CD4-positive, alpha-beta T cell treated with Interleukin-12 subunit alpha and Interleukin-12 subunit beta, for 1 hour (primary cell): Measurements from ENCODE around the gene ATRIP.
"Not testable (repeated sequence)": the region's sequence is repeated elsewhere in the genome, so short reads cannot be mapped to it uniquely, and the experiment has no call there.

Source experiments
- DNase-seq: peaks from one replicate; pipeline ENCODE4 v3.0.0-alpha.2; 2020

ATRIP gene

DNA sequence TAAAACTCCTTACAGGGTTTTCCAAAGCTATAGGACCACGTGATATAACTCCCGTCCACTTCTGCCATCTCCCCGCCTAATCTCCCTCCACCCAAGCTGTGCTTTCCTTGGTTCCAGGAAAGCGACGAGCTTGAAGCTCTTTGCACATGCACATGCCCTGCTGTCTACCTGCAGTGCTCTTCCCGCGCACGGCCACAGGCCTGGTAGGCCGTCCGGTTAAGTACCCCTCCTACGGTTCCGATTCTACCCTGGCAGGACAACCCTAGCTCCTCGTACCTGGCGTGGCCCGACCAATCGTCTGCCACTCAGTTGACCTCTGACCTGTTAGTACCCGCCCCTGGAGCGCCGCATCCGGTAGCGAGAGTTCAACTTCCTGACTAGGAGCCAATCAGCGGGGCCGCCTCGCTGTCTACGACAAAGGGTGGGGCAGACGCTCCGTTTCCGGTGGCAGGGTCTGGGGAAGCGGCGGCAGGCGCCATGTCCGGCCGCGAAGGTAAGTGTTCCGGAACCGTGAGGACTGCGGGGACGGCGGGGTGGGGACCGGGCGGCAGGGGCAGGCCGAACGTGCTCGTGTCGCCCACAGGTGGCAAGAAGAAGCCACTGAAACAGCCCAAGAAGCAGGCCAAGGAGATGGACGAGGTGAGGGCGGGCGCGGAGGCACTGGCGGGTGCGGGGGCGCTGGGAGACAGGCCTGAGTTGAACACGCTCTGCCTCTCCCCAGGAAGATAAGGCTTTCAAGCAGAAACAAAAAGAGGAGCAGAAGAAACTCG, 6.5 kb upstream of the ATRIP start, which contains the start of the genes CCDC51 and TMA7:
TSS of gene CCDC51 (minus strand) at position 300 of the 770 bp plus-strand sequence. CDS start 4,991 bp downstream, outside the sequence.
TSS of gene TMA7 (plus strand) at position 438 of the 770 bp plus-strand sequence. CDS start at position 478, 40 bp downstream.
- DNase-seq: peak; percentile 98

DNA sequence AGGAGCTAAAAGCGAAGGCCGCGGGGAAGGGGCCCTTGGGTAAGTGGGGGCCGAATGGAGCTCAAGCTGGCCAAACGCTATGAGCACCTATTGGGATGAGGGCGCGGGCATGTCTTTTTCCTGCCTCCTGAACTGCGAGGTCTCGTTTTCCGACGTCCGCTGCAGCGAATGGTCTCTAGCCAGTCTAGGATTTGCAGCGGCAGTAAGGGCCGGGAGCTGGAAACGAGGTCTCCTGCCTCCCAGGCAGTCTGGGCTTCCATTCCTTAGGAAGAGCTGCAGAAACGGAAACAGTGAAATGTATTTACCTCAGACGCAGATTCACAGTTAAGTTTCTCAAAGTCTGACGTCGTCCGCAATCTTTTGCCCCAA, 6.0 kb upstream of the ATRIP start:
- DNase-seq: peak; percentile 25

DNA sequence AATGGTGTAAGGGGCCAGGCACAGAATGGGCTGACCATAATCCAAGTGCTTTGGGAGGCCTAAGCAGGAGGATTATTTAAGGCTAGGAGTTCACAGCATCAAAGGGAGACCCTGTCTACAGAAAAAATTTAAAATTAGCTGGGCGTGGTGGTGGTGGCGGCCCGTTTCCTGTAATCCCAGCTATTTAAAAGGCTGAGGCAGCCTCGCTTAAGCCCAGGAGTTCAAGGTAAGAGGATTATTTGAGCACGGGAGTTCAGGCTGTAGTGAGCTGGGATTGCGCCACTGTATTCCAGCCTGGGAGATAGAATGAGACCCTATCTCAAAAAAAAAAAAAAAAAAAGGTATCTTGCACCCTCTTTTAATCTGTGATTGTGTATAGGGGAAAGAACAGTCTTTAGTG, 4.6 kb upstream of the ATRIP start:
- no peak for DNase-seq

DNA sequence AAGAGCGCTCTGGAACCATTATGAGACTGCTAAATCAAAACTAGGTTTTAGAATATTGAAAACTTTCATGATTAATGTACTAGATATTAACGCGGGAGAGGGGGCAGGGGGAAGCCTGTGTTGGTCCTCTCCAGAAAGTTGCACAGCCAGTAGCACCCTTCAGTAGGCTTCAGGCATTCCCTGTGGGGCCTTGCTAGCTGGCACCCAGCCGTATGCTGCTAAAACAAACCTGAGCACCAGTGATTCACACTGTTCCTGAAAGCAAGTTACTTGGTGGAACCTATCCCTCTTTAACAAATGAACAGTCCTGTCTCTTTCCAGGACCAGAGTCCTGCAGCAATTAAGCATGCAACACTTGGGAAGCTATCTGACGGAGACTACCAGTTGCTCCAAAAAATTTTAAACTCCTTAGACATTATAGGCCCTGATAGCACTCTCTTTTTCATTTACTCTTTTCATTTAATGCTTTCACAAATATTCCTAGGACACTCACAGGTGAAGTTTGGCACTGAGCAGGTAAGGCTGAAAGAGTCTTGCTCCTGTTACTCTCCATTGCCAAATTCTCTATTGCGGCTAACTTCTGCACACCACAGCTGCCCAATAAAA, 1.2 kb upstream of the ATRIP start:
- no peak for DNase-seq

DNA sequence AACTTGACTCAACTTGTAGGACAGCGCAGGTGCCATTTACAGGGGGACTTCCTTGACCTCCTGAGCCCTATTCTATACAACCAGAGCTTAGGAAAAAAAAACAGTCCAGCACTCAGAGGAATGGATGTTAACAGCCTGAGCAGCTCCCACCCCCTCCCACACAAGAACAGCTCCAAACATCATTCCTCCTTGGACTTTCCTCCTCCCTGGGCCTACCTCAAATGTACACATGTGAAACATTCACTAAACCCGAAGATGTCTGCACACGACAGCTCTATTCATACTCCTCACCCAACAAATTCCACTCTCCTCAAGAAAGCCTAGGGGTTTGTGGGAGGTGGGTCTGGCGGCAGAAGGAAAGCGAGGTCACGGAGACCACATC, 503 bp upstream of the ATRIP start:
- no peak for DNase-seq

DNA sequence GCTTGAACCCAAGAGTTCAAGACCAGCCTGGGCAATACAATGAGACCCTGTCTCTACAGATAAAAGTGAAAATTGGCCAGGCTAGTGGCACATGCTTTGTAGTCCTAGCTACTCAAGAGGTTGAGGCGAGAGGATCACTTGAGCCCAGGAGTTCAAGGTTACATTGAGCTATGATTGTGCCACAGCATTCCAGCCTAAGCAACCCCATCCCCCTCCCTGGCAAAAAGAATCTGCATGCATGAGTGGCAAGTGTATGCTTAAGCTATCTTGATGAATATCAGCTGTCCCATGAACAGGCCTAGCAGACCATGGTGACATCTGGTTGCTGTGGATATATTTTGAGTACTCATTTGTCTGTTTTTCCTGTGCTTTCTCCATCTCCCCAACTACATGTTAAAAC, 4.7 kb downstream of the ATRIP start:
- no peak for DNase-seq

DNA sequence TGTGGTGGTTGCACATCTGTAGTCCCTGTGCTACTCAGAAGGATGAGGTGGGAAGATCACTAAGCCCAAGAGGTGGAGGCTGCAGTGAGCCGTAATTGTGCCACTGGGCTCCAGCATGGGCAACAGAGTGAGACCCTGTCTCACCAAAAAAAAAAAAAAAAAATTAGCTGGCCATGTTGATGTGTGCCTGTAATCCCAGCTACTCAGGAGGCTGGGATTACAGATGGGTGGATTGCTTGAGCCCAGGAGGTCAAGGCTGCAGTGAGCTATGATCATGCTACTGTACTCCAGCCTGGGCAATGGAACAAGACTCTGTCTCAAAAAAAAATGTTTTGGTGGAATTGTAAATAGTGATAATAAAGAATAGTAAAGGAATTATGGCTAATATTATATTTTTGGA, 9.9 kb downstream of the ATRIP start:
- DNase-seq: no peak

DNA sequence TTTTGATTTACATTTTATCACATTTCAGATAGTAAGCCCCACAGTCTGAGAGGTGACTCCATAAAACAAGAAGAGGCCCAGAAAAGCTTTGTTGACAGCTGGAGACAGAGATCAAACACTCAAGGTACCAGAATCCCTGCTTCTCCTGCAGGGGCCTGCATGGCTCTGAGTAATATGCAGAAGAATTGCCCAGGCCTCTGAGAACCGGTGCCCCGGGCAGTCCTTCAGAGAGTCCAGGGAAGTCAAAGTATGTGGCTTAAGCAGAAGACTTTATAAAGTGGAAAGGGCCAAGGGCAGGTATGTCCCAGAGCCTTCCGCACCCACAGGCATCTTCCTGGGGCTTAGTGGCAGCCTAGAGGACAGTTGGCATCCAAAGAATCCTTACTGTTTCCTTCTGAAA, 12.8 kb downstream of the ATRIP start:
- no peak for DNase-seq

DNA sequence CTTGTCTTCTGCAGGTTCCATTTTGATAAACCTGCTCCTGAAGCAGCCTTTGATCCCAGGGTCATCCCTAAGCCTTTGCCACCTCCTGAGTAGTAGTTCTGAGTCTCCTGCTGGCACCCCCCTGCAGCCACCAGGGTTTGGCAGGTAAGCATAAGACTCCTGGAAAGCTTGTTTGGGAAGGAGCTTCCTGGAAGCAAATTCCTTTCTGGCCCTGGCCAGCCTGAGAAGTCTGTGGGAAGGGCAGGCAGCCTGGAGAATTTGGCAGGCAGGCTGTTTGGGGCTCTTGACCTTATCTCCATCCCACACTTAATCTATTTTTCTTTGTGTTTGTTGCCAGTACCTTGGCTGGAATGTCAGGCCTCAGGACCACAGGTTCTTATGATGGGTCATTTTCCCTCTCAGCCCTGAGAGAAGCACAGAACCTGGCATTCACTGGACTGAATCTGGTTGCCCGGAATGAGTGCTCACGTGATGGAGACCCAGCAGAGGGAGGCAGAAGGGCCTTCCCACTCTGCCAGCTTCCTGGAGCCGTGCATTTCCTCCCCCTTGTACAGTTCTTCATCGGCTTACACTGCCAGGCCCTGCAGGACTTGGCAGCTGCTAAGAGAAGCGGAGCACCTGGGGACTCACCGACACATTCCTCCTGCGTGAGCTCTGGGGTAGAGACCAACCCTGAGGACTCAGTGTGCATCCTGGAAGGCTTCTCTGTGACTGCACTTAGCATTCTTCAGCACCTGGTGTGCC, 13.4 kb downstream of the ATRIP start:
- DNase-seq: no peak

DNA sequence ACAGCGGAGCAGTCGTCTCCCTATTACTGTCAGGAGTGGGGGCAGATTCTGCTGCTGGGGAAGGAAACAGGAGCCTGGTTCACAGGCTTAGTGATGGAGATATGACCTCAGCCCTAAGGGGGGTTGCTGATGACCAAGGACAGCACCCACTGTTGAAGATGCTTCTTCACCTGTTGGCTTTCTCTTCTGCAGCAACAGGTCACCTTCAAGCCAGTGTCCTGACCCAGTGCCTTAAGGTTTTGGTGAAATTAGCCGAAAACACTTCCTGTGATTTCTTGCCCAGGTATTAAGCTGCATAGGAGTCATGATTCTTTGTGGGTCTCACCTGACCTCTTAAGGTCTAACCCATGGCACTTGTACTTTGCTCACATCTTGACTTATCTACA, 14.0 kb downstream of the ATRIP start:
- no peak for DNase-seq

DNA sequence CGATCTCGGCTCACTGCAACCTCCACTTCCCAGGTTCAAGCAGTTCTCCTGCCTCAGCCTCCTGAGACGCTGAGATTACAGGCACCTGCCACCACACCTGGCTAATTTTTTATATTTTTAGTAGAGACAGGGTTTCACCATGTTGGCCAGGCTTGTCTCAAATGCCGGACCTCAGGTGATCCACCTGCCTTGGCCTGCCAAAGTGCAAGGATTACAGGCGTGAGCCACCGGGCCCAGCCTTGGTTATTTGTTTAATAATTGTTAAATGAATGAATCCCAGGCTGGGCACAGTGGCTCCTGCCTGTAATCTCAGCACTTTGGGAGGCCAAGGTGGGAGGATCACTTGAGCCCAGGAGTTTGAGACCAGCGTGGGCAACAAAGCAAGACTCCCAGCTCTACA, 15.2 kb downstream of the ATRIP start:
- DNase-seq: not testable (repeated sequence)

DNA sequence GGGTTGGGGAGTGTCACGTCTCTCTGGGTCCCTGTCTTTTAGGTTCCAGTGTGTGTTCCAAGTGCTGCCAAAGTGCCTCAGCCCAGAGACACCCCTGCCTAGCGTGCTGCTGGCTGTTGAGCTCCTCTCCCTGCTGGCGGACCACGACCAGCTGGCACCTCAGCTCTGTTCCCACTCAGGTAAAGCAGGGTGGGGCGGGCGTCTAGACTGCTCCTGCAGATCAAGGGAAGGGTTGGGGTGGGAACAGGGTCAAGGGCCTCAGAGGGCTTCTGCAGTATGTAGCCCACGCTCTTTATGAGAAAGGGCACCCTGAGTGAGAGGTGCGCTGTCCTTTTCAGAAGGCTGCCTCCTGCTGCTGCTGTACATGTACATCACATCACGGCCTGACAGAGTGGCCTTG, 17.2 kb downstream of the ATRIP start:
- DNase-seq: no peak

DNA sequence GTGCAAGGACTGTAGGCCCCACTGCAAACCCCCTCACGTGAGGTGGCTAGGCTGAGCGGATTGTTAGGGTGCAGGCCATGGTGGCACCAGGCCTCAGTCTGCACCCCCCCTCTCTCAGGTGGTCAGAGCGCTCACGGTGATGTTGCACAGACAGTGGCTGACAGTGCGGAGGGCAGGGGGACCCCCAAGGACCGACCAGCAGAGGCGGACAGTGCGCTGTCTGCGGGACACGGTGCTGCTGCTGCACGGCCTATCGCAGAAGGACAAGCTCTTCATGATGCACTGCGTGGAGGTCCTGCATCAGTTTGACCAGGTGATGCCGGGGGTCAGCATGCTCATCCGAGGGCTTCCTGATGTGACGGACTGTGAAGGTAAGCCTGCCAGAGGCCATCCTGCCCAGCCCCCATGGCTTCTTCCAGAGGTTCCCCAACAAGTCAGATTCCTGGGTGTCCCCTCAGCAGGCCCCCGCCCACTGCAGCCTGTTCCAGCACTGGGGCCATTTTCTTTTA, 18.2 kb downstream of the ATRIP start:
- no peak for DNase-seq

DNA sequence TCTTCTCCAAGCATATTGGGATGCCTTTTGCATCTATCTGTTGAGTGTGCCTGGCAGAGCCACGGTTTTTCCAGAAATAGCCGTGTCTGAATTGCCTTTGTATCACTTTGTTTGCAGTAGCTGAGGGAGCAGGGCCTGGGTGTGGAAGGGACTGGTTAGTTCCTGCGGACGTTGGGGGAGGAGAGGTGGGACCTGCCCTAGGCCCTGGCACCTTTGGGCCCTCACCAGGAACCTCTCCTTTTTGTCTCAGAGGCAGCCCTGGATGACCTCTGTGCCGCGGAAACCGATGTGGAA, 18.6 kb downstream of the ATRIP start:
- DNase-seq: no peak

DNA sequence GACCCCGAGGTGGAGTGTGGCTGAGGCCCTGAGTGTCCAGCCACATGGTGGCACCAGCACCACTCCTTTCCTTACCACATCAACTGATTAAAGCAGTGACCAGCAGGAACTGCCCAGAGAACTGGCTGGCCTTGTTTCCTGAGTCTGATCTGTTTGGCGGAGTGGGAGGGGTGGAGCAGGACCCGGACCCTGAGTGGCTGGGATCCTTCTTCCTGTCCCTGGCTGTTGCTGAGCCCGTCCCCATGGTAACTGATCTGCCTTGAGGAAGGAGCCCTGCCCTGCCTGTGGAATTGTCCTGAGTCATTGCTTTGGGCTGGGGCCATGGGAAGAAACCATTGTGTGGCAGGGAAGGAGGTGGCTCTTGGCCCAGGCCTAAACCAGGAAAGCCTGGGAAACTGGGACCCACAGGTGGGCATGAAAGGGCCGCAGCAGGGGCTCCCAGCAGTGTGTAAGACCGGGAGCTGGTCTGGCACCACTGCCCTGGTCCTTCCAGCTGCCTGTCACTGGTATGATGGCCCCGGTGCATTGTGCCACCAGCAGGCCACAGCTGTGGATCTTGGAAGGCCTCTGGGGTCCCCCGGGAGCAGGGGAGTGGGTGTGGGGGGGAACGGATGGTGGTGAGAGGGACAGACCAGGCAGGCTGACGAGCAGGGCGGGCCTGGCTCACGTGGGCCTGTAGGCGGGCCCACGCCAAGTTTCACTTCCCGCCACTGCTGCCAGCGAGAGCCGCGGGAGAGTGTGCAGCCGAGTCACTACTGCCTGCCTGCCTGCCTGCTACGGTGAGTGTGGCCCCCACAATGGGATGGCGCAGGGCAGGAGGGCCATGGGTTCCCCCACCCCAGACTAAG, 19.2 kb downstream of the ATRIP start:
- DNase-seq: peak; percentile 82

DNA sequence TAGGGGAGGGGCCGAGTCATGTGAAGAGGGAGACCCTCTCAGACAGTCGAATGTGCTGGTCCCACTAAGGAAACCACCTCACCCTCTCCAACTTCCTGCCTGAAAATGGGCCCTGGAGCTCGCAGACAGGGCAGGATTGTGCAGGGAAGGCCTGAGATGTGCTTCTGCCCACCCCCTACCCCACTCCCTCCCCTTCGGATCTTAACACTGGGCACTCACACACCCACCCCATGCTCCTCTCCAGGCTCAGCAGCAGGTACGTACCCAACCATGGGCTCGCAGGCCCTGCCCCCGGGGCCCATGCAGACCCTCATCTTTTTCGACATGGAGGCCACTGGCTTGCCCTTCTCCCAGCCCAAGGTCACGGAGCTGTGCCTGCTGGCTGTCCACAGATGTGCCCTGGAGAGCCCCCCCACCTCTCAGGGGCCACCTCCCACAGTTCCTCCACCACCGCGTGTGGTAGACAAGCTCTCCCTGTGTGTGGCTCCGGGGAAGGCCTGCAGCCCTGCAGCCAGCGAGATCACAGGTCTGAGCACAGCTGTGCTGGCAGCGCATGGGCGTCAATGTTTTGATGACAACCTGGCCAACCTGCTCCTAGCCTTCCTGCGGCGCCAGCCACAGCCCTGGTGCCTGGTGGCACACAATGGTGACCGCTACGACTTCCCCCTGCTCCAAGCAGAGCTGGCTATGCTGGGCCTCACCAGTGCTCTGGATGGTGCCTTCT, 20.0 kb downstream of the ATRIP start:
- DNase-seq: peak; percentile 40

DNA sequence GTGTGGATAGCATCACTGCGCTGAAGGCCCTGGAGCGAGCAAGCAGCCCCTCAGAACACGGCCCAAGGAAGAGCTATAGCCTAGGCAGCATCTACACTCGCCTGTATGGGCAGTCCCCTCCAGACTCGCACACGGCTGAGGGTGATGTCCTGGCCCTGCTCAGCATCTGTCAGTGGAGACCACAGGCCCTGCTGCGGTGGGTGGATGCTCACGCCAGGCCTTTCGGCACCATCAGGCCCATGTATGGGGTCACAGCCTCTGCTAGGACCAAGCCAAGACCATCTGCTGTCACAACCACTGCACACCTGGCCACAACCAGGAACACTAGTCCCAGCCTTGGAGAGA, 20.5 kb downstream of the ATRIP start:
- no peak for DNase-seq

DNA sequence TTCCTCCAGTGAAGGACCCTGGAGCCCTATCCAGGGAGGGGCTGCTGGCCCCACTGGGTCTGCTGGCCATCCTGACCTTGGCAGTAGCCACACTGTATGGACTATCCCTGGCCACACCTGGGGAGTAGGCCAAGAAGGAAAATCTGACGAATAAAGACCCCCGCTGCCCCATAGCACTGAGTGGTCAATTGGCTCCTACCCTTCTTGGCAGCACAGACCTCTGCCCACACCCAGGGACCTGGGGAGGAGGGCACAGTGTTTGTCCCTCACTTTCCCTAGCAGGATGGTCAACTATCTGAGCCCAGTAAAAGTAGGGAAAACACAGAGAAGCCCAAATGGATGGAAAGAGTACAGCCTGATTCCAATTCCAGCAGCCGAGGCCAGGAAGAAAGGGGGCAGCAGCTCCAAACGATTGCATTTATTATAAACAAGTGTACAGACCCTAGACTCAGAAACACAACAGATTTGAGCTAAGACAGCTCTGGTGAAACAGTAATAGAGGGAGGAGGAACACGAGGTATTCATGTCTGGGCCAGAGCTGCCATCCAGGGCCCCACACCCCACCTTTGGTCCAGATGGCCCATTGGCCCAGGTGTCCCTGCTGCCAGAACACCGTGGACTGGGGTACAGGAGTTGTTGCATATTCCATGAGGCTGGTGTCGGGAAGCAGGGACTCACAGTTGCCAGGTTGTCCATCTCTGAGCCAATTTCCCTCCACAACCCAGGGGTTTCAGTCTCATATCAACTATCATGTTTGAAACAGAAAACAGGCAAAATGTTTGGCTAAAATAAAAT, 21.1 kb downstream of the ATRIP start:
- no peak for DNase-seq

DNA sequence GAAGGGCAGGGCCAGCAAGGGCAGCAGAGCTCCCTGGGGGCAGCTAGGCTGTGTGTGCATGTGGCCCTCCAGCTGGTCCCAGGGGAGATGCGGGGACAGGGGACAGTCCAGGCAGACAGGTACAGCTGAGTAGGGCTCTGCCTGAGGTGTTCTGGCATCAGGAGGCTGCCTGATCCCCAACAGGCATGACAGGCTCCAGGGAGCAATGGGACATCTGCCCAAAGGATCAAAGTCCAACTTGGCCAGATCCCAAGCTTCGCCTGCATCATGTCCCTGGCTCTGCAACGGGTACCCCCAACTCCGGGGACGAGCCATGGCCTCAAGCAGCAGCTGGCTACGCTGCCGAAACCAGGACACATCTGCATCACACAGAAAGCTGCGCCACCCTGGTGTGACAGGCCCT, 21.8 kb downstream of the ATRIP start:
- DNase-seq: no peak

DNA sequence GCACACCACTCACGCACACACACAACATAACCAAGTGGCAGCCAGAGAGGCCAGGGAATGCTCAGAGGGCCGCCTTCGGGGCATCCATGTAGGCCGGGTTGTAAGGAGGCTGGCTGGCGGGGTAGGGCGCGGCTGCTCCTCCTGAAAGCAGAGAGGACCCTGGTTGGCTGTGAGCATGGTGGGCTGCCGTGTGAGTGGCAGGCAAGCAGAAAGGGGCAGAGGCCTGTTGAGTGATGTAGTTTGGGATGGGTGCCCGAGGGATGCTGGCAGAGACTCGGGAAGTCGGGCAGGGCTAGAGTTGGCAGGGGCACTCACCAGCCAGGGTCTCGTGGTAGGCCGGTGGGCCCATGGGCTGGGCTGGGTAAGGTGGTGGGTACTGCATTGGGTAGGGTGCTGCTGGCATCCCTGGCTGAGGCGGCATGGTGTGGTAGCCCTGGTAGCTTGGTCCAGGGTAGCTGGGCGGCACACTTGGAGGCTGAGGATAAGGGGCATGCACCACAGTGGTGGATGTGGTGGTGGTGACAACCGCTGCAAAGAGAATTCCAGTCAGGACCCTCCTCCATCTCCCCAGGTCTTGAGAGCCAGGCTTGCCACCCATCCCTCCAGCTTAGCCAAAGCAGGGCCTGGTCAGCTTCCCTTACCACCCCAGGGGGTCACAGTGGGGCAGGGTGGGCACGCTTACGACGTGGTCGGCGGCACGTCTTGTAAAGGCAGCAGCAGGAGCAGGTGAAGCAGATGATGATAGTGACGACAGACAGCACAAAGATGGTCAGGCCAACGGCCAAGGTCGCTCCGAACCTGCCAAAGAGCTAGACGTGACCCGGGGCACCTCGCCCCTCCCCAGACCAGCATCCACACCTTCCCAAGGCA, 22.7 kb downstream of the ATRIP start:
- no peak for DNase-seq

DNA sequence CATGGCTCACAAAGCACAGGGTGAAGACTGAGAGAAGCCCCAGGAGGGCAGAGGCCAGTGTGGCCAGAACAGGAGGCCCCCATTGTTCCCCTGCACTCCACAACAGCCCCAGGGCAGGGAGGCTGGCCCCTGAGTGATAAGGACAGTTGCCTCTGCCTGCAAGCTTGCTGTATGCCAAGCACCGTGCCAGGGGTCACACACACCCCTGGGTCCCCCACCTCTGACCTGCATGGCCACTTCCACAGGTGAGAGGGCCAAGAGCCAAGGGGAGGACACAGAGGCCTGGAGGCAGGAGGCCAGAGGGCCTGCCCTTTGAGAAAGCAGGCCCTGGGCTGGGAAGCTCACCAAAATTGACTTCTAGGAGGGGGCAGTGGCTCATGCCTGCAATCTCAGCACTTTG, 23.7 kb downstream of the ATRIP start:
- no peak for DNase-seq
